HAP-1 (cell line): ENCODE data around the gene AQP9.

ENCODE experiments used
- DNase-seq, 2 experiments: peaks; one replicate each; pipeline ENCODE4 v3.0.0-alpha.2; 2016 to 2020; ENCODE audit warnings: low spot score in 2 of 2
- H3K27me3 ChIP-seq: fragments of 250-450 bp; sonication (Bioruptor Pico); 2 replicates; pipeline ENCODE4 v1.5.1; 2020; ENCODE audit warnings: low read depth, mild to moderate bottlenecking, moderate library complexity
- H3K36me3 ChIP-seq: fragments of 250-450 bp; sonication (Bioruptor Pico); replicated peaks from 2 replicates; pipeline ENCODE4 v1.5.1; 2020; ENCODE audit warnings: mild to moderate bottlenecking
- H3K4me1 ChIP-seq: fragments of 250-450 bp; sonication (Bioruptor Pico); 2 replicates; pipeline ENCODE4 v1.5.1; 2020; ENCODE audit warnings: mild to moderate bottlenecking
- H3K4me3 ChIP-seq: fragments of 250-450 bp; sonication (Bioruptor Pico); 2 replicates; pipeline ENCODE4 v1.5.1; 2020; ENCODE audit warnings: mild to moderate bottlenecking, moderate library complexity
- H3K9me3 ChIP-seq: fragments of 250-450 bp; sonication (Bioruptor Pico); 2 replicates; pipeline ENCODE4 v1.5.1; 2020; ENCODE audit warnings: mild to moderate bottlenecking, moderate library complexity
- in situ Hi-C: fragments of 300-500 bp; cut with MboI; formaldehyde crosslinking; loops from 3 replicates; pipeline ENCODE4 v1.14.3; 2020; ENCODE audit warnings: low sequenced_read_pairs, inconsistent platforms, mixed read lengths

AQP9 gene

GRCh38 chr15:58233341-58233740, 95.2 kb downstream of the AQP9 start:
- DNase-seq: no peak
- in situ Hi-C loops: loop anchor here (25.0 kb wide), 1 partner anchor 1254 kb away; no protein-coding TSS in a partner anchor
- no peaks in the 10 kb centered on the region for H3K27me3 ChIP-seq
- H3K4me1 ChIP-seq: peaks cover 23% of the 10 kb centered on the region
- H3K4me3 ChIP-seq: no peak overlapping the region
- no peaks in the 10 kb centered on the region for H3K36me3 ChIP-seq
- H3K9me3 ChIP-seq: no peaks in the 10 kb centered on the region
